Fibroblast of pulmonary artery (primary cell): ENCODE results near the gene CUL2.

Experiments used
- DNase-seq: peaks from one replicate; pipeline ENCODE4 v3.0.0-alpha.2; 2010; ENCODE audit warnings: low read depth
- H3K4me3 ChIP-seq: replicated peaks from 2 replicates; pipeline ENCODE4 v1.5.1; 2011; ENCODE audit warnings: low read depth, mild to moderate bottlenecking, control low read depth, low read length, moderate library complexity
- TF ChIP-seq, protein P1 (sequence below): IDR thresholded peaks from 2 replicates; pipeline ENCODE4 v1.5.1; 2011; ENCODE audit warnings: mild to moderate bottlenecking, control low read depth, low read length, inconsistent platforms; ENCODE audit errors: missing control alignments

CUL2 gene

DNA sequence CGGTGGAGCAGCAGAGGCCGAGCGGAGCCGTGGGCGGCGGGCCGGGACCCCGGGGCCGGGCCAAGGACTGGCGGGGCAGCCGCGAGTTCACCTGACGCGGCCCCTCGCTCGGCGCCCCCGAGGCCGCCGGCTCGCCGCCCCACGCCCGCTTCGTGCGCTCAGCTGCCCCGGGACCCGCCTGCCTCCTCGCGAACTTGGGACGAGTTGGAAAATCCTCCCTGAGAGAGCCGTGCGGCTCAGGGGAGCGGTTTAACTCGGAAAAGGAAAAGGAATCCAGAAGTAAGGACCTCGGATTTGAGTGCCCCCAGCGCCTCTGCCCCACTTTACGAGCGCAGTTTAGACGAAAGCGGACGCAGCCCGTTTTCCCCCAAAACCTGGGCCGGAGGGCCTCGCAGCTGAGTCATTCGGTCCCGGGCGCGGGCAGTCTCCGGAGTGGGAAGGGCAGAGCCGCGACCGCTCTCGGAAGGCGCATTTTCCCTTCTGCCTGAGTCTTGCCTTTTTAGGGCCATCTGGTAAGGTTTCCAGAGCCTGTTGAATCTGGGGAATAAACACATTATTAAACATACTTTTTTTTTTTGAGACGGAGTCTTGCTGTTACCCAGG is 37.2 kb upstream of the CUL2 start:
- peak; percentile 70 for DNase-seq
- peak overlapping the region; percentile 92 for H3K4me3 ChIP-seq
- TF ChIP-seq, protein P1, sequence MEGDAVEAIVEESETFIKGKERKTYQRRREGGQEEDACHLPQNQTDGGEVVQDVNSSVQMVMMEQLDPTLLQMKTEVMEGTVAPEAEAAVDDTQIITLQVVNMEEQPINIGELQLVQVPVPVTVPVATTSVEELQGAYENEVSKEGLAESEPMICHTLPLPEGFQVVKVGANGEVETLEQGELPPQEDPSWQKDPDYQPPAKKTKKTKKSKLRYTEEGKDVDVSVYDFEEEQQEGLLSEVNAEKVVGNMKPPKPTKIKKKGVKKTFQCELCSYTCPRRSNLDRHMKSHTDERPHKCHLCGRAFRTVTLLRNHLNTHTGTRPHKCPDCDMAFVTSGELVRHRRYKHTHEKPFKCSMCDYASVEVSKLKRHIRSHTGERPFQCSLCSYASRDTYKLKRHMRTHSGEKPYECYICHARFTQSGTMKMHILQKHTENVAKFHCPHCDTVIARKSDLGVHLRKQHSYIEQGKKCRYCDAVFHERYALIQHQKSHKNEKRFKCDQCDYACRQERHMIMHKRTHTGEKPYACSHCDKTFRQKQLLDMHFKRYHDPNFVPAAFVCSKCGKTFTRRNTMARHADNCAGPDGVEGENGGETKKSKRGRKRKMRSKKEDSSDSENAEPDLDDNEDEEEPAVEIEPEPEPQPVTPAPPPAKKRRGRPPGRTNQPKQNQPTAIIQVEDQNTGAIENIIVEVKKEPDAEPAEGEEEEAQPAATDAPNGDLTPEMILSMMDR = no peak

DNA sequence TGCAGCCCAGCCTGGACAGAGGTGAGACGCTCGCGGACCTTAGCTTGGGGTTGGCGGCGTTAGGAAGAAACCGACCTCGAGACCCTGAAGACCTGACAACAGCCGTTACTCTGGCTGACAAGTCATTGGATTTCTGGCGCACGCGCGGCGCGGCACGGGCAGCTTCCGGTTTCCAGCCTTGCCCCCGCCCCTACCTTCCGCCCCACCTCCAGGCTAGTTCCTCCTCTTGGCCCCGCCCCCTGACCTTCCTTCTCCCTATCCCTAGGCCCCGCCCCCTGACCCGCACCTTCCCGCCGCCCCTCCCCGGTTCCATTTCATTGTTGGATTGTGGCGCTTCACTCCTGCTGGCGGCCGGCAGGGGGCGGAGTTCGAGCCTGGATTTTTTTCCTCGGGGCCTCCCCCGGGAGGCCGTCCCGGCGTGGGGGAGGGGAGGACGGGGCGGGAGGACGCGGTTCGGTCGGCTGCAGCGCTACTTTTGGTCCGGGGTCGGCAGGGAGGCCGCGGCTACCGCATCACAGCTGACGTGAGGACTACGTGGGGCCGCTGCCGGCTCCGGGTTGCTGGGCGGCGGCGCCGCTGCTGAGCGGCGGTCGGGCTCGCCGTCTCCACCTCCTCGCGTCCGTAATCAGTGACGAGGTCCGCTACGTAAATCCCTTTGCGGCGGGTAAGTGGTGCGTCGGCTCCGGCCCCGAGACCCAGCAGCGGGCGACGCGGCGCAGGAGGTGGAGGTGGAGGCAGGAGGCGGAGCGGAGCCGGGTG is 36.6 kb upstream of the CUL2 start, which contains the start of gene CREM:
TSS of gene CREM (plus strand) at position 317 of the 759 bp plus-strand sequence. CDS start 10,990 bp downstream, outside the sequence.
- TF ChIP-seq, protein P1 = peak; percentile 53
- H3K4me3 ChIP-seq = peak within 1 kb of the TSS; percentile 92
- peak; percentile 97 for DNase-seq

DNA sequence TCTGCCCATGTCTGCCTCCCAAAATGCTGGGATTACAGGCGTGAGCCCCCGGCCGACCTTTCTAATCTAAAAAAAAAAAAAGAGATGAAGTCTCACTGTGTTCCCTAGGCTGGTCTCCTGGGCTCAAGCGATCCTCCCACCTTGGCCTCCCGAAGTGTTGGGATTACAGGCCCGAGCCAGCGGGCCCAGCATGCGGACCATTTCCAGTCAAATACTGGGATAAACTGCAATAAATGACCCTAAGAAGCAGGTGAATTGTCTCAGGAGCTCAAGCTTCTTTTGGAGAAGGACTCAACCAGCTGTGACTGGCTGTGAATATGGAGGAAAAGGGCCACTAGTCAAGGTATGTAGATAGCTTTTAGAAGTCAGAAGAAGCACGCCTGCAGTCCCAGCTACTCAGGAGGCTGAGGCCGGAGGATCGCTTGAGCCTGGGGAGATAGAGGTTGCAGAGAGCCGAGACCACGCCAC is 36.0 kb upstream of the CUL2 start:
- DNase-seq = no peak
- H3K4me3 ChIP-seq = peak overlapping the region; percentile 92
- TF ChIP-seq, protein P1 = no peak

DNA sequence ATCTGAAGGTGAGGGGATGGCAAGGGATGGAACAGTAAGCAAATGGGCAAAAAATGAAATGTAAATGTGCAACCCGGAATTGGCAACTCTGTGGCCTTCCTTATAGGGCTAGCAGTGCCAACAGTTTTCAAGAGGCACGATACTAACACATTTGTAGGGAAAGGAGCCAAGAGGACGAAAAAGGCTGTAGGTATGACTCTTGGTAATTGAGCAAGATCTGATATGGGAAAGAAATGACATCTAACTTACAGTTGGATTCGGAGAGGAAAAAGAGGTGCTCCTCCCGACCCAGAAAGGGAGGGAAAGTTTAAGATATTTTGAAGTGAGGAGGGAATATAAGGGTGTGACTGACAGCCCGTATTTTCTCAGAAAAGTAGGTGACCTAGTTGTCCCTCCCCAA is 34.4 kb upstream of the CUL2 start:
- no peak for DNase-seq
- TF ChIP-seq, protein P1 = no peak

DNA sequence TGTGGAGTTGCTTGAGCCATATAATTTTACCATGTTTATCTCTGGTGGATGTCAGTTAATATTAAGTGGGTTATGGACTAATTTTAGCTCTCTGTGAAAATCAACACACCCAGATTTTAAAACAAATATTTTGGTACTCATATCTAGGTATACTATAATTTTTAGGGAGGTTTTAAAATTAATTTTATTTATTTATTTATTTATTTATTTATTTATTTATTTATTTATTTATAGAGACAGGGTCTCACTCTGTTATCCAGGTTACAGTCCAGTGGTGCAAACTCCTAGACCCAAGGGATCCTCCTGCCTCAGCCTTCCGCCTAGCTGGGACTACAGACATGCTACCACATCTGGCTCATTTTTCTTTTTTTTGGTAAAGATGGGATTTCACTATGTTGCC is 29.2 kb upstream of the CUL2 start:
- no peak overlapping the region for H3K4me3 ChIP-seq
- TF ChIP-seq, protein P1 = no peak
- DNase-seq = no peak

More for the DNA sequence above, 34.4 kb upstream of the CUL2 start:
- H3K4me3 ChIP-seq = no peak overlapping the region

DNA sequence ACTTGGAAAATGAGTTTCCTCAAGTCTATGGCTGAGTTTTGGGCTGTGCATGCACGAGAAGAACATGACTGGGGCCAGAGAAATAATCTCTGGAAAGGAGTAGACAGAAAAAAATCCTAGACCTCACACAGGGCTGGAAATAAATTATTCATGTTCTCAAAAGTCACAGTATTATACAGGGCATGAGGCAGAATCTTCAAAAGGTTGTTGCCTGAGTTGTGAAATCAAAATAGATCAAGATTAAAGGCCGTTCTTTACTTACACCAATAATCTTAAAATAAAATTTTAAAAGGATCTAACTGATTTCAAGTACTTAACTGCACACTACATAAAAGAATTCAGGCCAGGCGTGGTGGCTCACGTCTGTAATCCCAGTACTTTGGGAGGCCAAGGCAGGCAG is 22.4 kb upstream of the CUL2 start:
- no peak for DNase-seq
- H3K4me3 ChIP-seq = no peak overlapping the region
- TF ChIP-seq, protein P1 = no peak
